Smooth muscle cell (in vitro differentiated cells): ENCODE results near the gene SHKBP1. TPM values are rescaled to one million over a fixed set of nuclear protein-coding genes. Genes with fewer than 3 reads are reported as not detected.

Experiments
- DNase-seq: peaks from one replicate; lab custom pipeline; 2025; ENCODE audit not compliant: unreplicated experiment; lab: John Stamatoyannopoulos, UW
- H2AFZ ChIP-seq: fragments of 200-600 bp; sonication (generic); 2 replicates; pipeline ENCODE4 v1.6.0; 2016; ENCODE audit warnings: antibody characterized with exemption, low read depth, mild to moderate bottlenecking
- H3F3A ChIP-seq: fragments of 200-600 bp; sonication (generic); 2 replicates; pipeline ENCODE4 v1.6.0; 2017; ENCODE audit warnings: antibody characterized with exemption, low read depth
- H3K27ac ChIP-seq: fragments of 200-600 bp; sonication (generic); 2 replicates; pipeline ENCODE4 v1.5.1; 2016; ENCODE audit warnings: low read depth, mild to moderate bottlenecking
- H3K27me3 ChIP-seq: fragments of 200-600 bp; sonication (generic); 2 replicates; pipeline ENCODE4 v1.6.1; 2016; ENCODE audit warnings: low read depth, mild to moderate bottlenecking
- H3K36me3 ChIP-seq: fragments of 200-600 bp; sonication (generic); 2 replicates; pipeline ENCODE4 v1.5.1; 2016; ENCODE audit warnings: low read depth
- H3K4me1 ChIP-seq: fragments of 200-600 bp; sonication (generic); 2 replicates; pipeline ENCODE4 v1.5.1; 2016; ENCODE audit warnings: low read depth
- H3K4me2 ChIP-seq: fragments of 200-600 bp; sonication (generic); 2 replicates; pipeline ENCODE4 v1.6.0; 2016; ENCODE audit warnings: mild to moderate bottlenecking
- H3K4me3 ChIP-seq: fragments of 200-600 bp; sonication (generic); 2 replicates; pipeline ENCODE4 v1.5.1; 2016; ENCODE audit warnings: mild to moderate bottlenecking
- H3K79me2 ChIP-seq: fragments of 200-600 bp; sonication (generic); 2 replicates; pipeline ENCODE4 v1.6.0; 2016; ENCODE audit warnings: low read depth, mild to moderate bottlenecking
- H3K9ac ChIP-seq: fragments of 200-600 bp; sonication (generic); 2 replicates; pipeline ENCODE4 v1.6.0; 2016; ENCODE audit warnings: low read depth
- H3K9me3 ChIP-seq: fragments of 200-600 bp; sonication (generic); replicated peaks from 2 replicates; pipeline ENCODE4 v1.5.1; 2016; ENCODE audit warnings: low read depth
- H4K20me1 ChIP-seq: fragments of 200-600 bp; sonication (generic); 2 replicates; pipeline ENCODE4 v1.6.0; 2016; ENCODE audit warnings: low read depth
- CTCF ChIP-seq: fragments of 200-600 bp; sonication (generic); IDR thresholded peaks from 2 replicates; pipeline ENCODE4 v1.5.1; 2017; ENCODE audit warnings: borderline replicate concordance, mild to moderate bottlenecking, antibody characterized with exemption; ENCODE audit not compliant: insufficient read depth, poor library complexity, severe bottlenecking
- WGBS: methylation state at CpG from one replicate; pipeline ENCODE4 v1.1.7; 2016; ENCODE audit warnings: low lambda C conversion rate; 5-methylcytosine and 5-hydroxymethylcytosine counted together
- polyA plus RNA-seq: library from polyadenylated mRNA; unstranded; fragments of >200 nt; fragmentation: Nextera tagmentation; extraction: Ambion mirVana; gene quantifications from 2 replicates; pipeline ENCODE4 v1.2.1, GENCODE V29; 2016
- total RNA-seq: library from RNA; depleted of rRNA; stranded (reverse); fragments of >200 nt; gene quantifications from 2 replicates; pipeline ENCODE4 v1.2.3, GENCODE V29; 2014

The SHKBP1 gene
- total and polyA plus RNA-seq, 2 experiments from 2014 or later, result 40.9 to 90.8 TPM

- no peaks in the 10 kb centered on the region for H3K9me3 ChIP-seq
- no peak overlapping the region for H3K4me3 ChIP-seq
- no peaks in the 10 kb centered on the region for H3K79me2 ChIP-seq
- DNase-seq, result no peak
- H3K36me3 ChIP-seq, result no peaks in the 10 kb centered on the region
- H3K4me1 ChIP-seq, result no peaks in the 10 kb centered on the region
- H3K4me2 ChIP-seq, result no peak overlapping the region
- WGBS, result 88% methylated on average over 5 of the region's 5 CpGs
- no peak overlapping the region for H2AFZ ChIP-seq
- H4K20me1 ChIP-seq, result peaks cover 46% of the 10 kb centered on the region
- H3K9ac ChIP-seq, result no peak overlapping the region
- no peaks in the 10 kb centered on the region for H3K27me3 ChIP-seq
- TF ChIP-seq CTCF, result no peak
- no peaks in the 10 kb centered on the region for H3F3A ChIP-seq
- H3K27ac ChIP-seq, result no peak overlapping the region
Measured at GRCh38 chr19:40616178-40616577, 39.5 kb downstream of the SHKBP1 start.

DNA sequence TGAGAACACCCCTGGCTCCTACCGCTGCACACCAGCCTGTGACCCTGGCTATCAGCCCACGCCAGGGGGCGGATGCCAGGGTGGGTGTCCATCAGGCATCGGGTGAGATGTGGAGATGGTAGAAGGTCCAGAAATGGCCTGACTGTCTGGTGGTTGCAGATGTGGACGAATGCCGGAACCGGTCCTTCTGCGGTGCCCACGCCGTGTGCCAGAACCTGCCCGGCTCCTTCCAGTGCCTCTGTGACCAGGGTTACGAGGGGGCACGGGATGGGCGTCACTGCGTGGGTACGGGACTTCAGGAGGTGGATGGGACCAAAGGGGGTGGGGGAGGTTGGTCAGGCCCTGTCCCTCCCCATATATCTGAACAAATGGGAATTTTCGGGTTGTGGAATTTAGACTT is 40.3 kb downstream of the SHKBP1 start:
- H3K9ac ChIP-seq, result no peak overlapping the region
- H3K9me3 ChIP-seq, result no peaks in the 10 kb centered on the region
- H3K27me3 ChIP-seq, result no peaks in the 10 kb centered on the region
- H3K4me3 ChIP-seq, result no peak overlapping the region
- H3K36me3 ChIP-seq, result no peaks in the 10 kb centered on the region
- no peak for TF ChIP-seq CTCF
- H3K4me2 ChIP-seq, result no peak overlapping the region
- 96% methylated on average over 17 of the region's 17 CpGs for WGBS
- H4K20me1 ChIP-seq, result peaks cover 51% of the 10 kb centered on the region
- no peak for DNase-seq
- no peak overlapping the region for H2AFZ ChIP-seq
- H3K27ac ChIP-seq, result no peak overlapping the region
- no peaks in the 10 kb centered on the region for H3F3A ChIP-seq
- no peaks in the 10 kb centered on the region for H3K79me2 ChIP-seq
- H3K4me1 ChIP-seq, result no peaks in the 10 kb centered on the region

GRCh38 chr19:40617961-40618360 is 41.3 kb downstream of the SHKBP1 start:
- no peak for DNase-seq
- H3K79me2 ChIP-seq, result no peaks in the 10 kb centered on the region
- H3K4me3 ChIP-seq, result no peak overlapping the region
- H3K27ac ChIP-seq, result no peak overlapping the region
- peaks cover 60% of the 10 kb centered on the region for H4K20me1 ChIP-seq
- no peak overlapping the region for H3K9ac ChIP-seq
- no peak overlapping the region for H3K4me2 ChIP-seq
- H3K36me3 ChIP-seq, result no peaks in the 10 kb centered on the region
- TF ChIP-seq CTCF, result no peak
- 97% methylated on average over 4 of the region's 4 CpGs for WGBS
- no peak overlapping the region for H2AFZ ChIP-seq
- no peaks in the 10 kb centered on the region for H3F3A ChIP-seq
- H3K27me3 ChIP-seq, result no peaks in the 10 kb centered on the region
- peaks cover under 1% of the 10 kb centered on the region for H3K4me1 ChIP-seq
- no peaks in the 10 kb centered on the region for H3K9me3 ChIP-seq

GRCh38 chr19:40619333-40620160 is 42.9 kb downstream of the SHKBP1 start:
- no peaks in the 10 kb centered on the region for H3K27me3 ChIP-seq
- no peak overlapping the region for H3K9ac ChIP-seq
- no peaks in the 10 kb centered on the region for H3K9me3 ChIP-seq
- no peak overlapping the region for H3K27ac ChIP-seq
- H3K79me2 ChIP-seq, result no peaks in the 10 kb centered on the region
- H3F3A ChIP-seq, result no peaks in the 10 kb centered on the region
- H2AFZ ChIP-seq, result no peak overlapping the region
- H3K36me3 ChIP-seq, result no peaks in the 10 kb centered on the region
- WGBS, result 84% methylated on average over 11 of the region's 11 CpGs
- H4K20me1 ChIP-seq, result peaks cover 69% of the 10 kb centered on the region
- H3K4me2 ChIP-seq, result no peak overlapping the region
- no peak overlapping the region for H3K4me3 ChIP-seq
- no peak for DNase-seq
- peaks cover 9% of the 10 kb centered on the region for H3K4me1 ChIP-seq
- no peak for TF ChIP-seq CTCF
